Measurements from ENCODE around the gene C15orf39.
A peak's percentile ranks its signal among the peaks of the same experiment; 100 is the strongest.
"Not testable (repeated sequence)": the region's sequence is repeated elsewhere in the genome, so short reads cannot be mapped to it uniquely, and the experiment has no call there.

Gene C15orf39

GRCh38 chr15:75201616-75202250 lies at the start of gene C15orf39:
TSS of gene C15orf39 (plus strand) at chr15:75201882. CDS start at chr15:75206049, 4,167 bp downstream.
- peak; percentile 76 to 80 for DNase-seq

GRCh38 chr15:75152382-75153079 lies 49.2 kb upstream of the C15orf39 start:
- DNase-seq = no peak

- peak; percentile 11 to 53 for DNase-seq
These were observed 48.6 kb upstream of the C15orf39 start for GRCh38 chr15:75153087-75153486.

- no peak for DNase-seq
These were observed 48.0 kb upstream of the C15orf39 start for GRCh38 chr15:75153565-75154276.

GRCh38 chr15:75154461-75155062 lies 47.1 kb upstream of the C15orf39 start:
- no peak for DNase-seq

GRCh38 chr15:75156326-75157215 lies 45.1 kb upstream of the C15orf39 start:
- DNase-seq = no peak

GRCh38 chr15:75158402-75158801 lies 43.3 kb upstream of the C15orf39 start:
- DNase-seq = no peak

- DNase-seq = no peak
These were observed 42.4 kb upstream of the C15orf39 start for GRCh38 chr15:75159244-75159643.

- no peak for DNase-seq
These were observed 40.4 kb upstream of the C15orf39 start for GRCh38 chr15:75161106-75161916.

- peak in 1 of 2 donors; percentile 52 for DNase-seq
These were observed 39.7 kb upstream of the C15orf39 start for GRCh38 chr15:75161917-75162414.

GRCh38 chr15:75163150-75163564 lies 38.5 kb upstream of the C15orf39 start:
- DNase-seq = no peak

- DNase-seq = no peak
These were observed 36.9 kb upstream of the C15orf39 start for GRCh38 chr15:75164625-75165350.

GRCh38 chr15:75166489-75167063 lies 35.1 kb upstream of the C15orf39 start:
- DNase-seq = not testable (repeated sequence)

GRCh38 chr15:75167588-75168350 lies 33.9 kb upstream of the C15orf39 start:
- peak in 1 of 2 donors; percentile 44 for DNase-seq

- no peak for DNase-seq
These were observed 33.3 kb upstream of the C15orf39 start for GRCh38 chr15:75168374-75168773.

GRCh38 chr15:75170203-75170602 lies 31.5 kb upstream of the C15orf39 start:
- DNase-seq = no peak

GRCh38 chr15:75170711-75171341 lies 30.9 kb upstream of the C15orf39 start:
- no peak for DNase-seq

GRCh38 chr15:75171408-75171807 lies 30.3 kb upstream of the C15orf39 start:
- no peak for DNase-seq

Measured in CD4-positive, alpha-beta T cell treated with Interleukin-1 beta for 1 hour (primary cell).